ENCODE measurements around the gene BTG3. TPM values are rescaled to one million over a fixed set of nuclear protein-coding genes. Genes with fewer than 3 reads are reported as not detected.

The BTG3 gene
- total RNA-seq, 1 experiment from 2014 or later, result 57.0 TPM

- intact Hi-C loops (cut with micrococcal nuclease), result loop anchor here (1.0 kb wide), 1 partner anchor 167 kb away; no protein-coding TSS in a partner anchor
- POLR2A ChIA-PET, result interaction anchor here (0.6 to 1.2 kb wide), 4 partner anchors 21 to 178 kb away, joined by 3 to 8 read pairs (median 4); no protein-coding TSS in a partner anchor
- no peaks in the 10 kb centered on the region for H3K27me3 Mint-ChIP-seq (ENCODE audit: insufficient read depth, unreplicated experiment)
- no peak for TF ChIP-seq CTCF (IDR thresholded peaks at IDR 0.05; ENCODE audit: unreplicated experiment)
- H3K27ac Mint-ChIP-seq (ENCODE audit: low read depth, unreplicated experiment), result no peak overlapping the region
- peaks cover 9% of the 10 kb centered on the region for H3K36me3 Mint-ChIP-seq (ENCODE audit: insufficient read depth, unreplicated experiment)
- no peak overlapping the region for H3K4me3 Mint-ChIP-seq (ENCODE audit: unreplicated experiment)
- CTCF ChIA-PET, result interaction anchor here (0.5 to 2.4 kb wide), 27 partner anchors 9 to 535 kb away, joined by 3 to 86 read pairs (median 4); no protein-coding TSS in a partner anchor
- BruUV-seq (replicated peaks), result no TSS peak
- no peak for DNase-seq (ENCODE audit: unreplicated experiment)
- peaks cover 11% of the 10 kb centered on the region for H3K4me1 Mint-ChIP-seq (ENCODE audit: insufficient read depth, unreplicated experiment)
- H3K9me3 Mint-ChIP-seq (ENCODE audit: unreplicated experiment), result no peaks in the 10 kb centered on the region
These were observed 58.6 kb downstream of the BTG3 start for GRCh38 chr21:17554120-17554519.

GRCh38 chr21:17552410-17552809, 60.3 kb downstream of the BTG3 start:
- POLR2A ChIA-PET, result interaction anchor here (1.0 to 1.1 kb wide), 2 partner anchors 40 to 130 kb away, joined by 3 read pairs; no protein-coding TSS in a partner anchor
- Mint-ChIP-seq H3K4me3 (ENCODE audit: unreplicated experiment) (no peak overlapping the region), H3K9me3 (ENCODE audit: unreplicated experiment) (no peaks in the 10 kb centered on the region), H3K27ac (ENCODE audit: low read depth, unreplicated experiment) (no peak overlapping the region), H3K36me3 (ENCODE audit: insufficient read depth, unreplicated experiment) (peaks cover 13% of the 10 kb centered on the region), H3K4me1 (ENCODE audit: insufficient read depth, unreplicated experiment) (peaks cover 16% of the 10 kb centered on the region), H3K27me3 (ENCODE audit: insufficient read depth, unreplicated experiment) (no peaks in the 10 kb centered on the region)
- CTCF ChIA-PET, result interaction anchor here (0.7 to 1.7 kb wide), 8 partner anchors 13 to 167 kb away, joined by 3 to 9 read pairs (median 4); no protein-coding TSS in a partner anchor
- intact Hi-C loops (cut with micrococcal nuclease), result no loop called here
- no peak for TF ChIP-seq CTCF (IDR thresholded peaks at IDR 0.05; ENCODE audit: unreplicated experiment)
- DNase-seq (ENCODE audit: unreplicated experiment), result no peak
- no TSS peak for BruUV-seq (replicated peaks)

- Mint-ChIP-seq H3K27ac (ENCODE audit: low read depth, unreplicated experiment) (no peak overlapping the region), H3K4me1 (ENCODE audit: insufficient read depth, unreplicated experiment) (peaks cover 16% of the 10 kb centered on the region)
- no TSS peak for BruUV-seq (replicated peaks)
These were observed 61.9 kb downstream of the BTG3 start for GRCh38 chr21:17550671-17551308.

GRCh38 chr21:17548262-17548661, 64.4 kb downstream of the BTG3 start:
- H3K36me3 Mint-ChIP-seq (ENCODE audit: insufficient read depth, unreplicated experiment), result peaks cover 13% of the 10 kb centered on the region
- CTCF ChIA-PET, result interaction anchor here (2.2 kb wide), 1 partner anchor 160 kb away, joined by 14 read pairs; no protein-coding TSS in a partner anchor

More at GRCh38 chr21:17550671-17551308, 61.9 kb downstream of the BTG3 start:
- no peaks in the 10 kb centered on the region for H3K9me3 Mint-ChIP-seq (ENCODE audit: unreplicated experiment)
- no peak overlapping the region for H3K4me3 Mint-ChIP-seq (ENCODE audit: unreplicated experiment)
- H3K27me3 Mint-ChIP-seq (ENCODE audit: insufficient read depth, unreplicated experiment), result no peaks in the 10 kb centered on the region
- no peak for DNase-seq (ENCODE audit: unreplicated experiment)
- POLR2A ChIA-PET, result no interaction called here
- peaks cover 13% of the 10 kb centered on the region for H3K36me3 Mint-ChIP-seq (ENCODE audit: insufficient read depth, unreplicated experiment)
- CTCF ChIA-PET, result no interaction called here
- TF ChIP-seq CTCF (IDR thresholded peaks at IDR 0.05; ENCODE audit: unreplicated experiment), result no peak
- intact Hi-C loops (cut with micrococcal nuclease), result no loop called here

More at GRCh38 chr21:17548262-17548661, 64.4 kb downstream of the BTG3 start:
- BruUV-seq (replicated peaks), result no TSS peak
- no peaks in the 10 kb centered on the region for H3K27me3 Mint-ChIP-seq (ENCODE audit: insufficient read depth, unreplicated experiment)
- TF ChIP-seq CTCF (IDR thresholded peaks at IDR 0.05; ENCODE audit: unreplicated experiment), result no peak
- DNase-seq (ENCODE audit: unreplicated experiment), result no peak
- peaks cover 13% of the 10 kb centered on the region for H3K4me1 Mint-ChIP-seq (ENCODE audit: insufficient read depth, unreplicated experiment)
- H3K4me3 Mint-ChIP-seq (ENCODE audit: unreplicated experiment), result no peak overlapping the region
- intact Hi-C loops (cut with micrococcal nuclease), result no loop called here
- H3K27ac Mint-ChIP-seq (ENCODE audit: low read depth, unreplicated experiment), result no peak overlapping the region
- no peaks in the 10 kb centered on the region for H3K9me3 Mint-ChIP-seq (ENCODE audit: unreplicated experiment)
- POLR2A ChIA-PET, result no interaction called here

Measured in MCF 10A (cell line).